ENCODE data around the gene FAM83D. TPM values are rescaled to one million over a fixed set of nuclear protein-coding genes. Genes with fewer than 3 reads are reported as not detected.
A peak's percentile ranks its signal among the peaks of the same experiment; 100 is the strongest.
"Not testable (repeated sequence)": the region's sequence is repeated elsewhere in the genome, so short reads cannot be mapped to it uniquely, and the experiment has no call there.

FAM83D gene
- total RNA-seq, 1 donor from 2014 or later = 0.53 TPM

GRCh38 chr20:38953630-38954340 lies 27.6 kb downstream of the FAM83D start:
- H3K4me1 ChIP-seq = no peaks in the 10 kb centered on the region
- no peak for TF ChIP-seq CTCF (IDR thresholded peaks at IDR 0.05)
- intact Hi-C loops (cut with DNase I) = no loop called here
- no peak for DNase-seq (ENCODE audit: low spot score in 2 of 2)
- H3K36me3 ChIP-seq = no peaks in the 10 kb centered on the region
- H3K9me3 ChIP-seq = no peaks in the 10 kb centered on the region
- H3K27ac ChIP-seq = no peak overlapping the region
- no peaks in the 10 kb centered on the region for H3K27me3 ChIP-seq
- no peak overlapping the region for H3K4me3 ChIP-seq

- H3K27ac ChIP-seq = no peak overlapping the region
- no peak for TF ChIP-seq CTCF (IDR thresholded peaks at IDR 0.05)
- H3K36me3 ChIP-seq = no peaks in the 10 kb centered on the region
- no peaks in the 10 kb centered on the region for H3K9me3 ChIP-seq
- peaks cover 4% of the 10 kb centered on the region in 2 donors for H3K4me1 ChIP-seq
- H3K4me3 ChIP-seq = no peak overlapping the region
- H3K27me3 ChIP-seq = no peaks in the 10 kb centered on the region
- no peak for DNase-seq (ENCODE audit: low spot score in 2 of 2)
- intact Hi-C loops (cut with DNase I) = no loop called here
Measured at GRCh38 chr20:38957235-38957876, 31.1 kb downstream of the FAM83D start.

GRCh38 chr20:38957915-38958485 lies 31.8 kb downstream of the FAM83D start:
- Histone ChIP-seq H3K9me3 (no peaks in the 10 kb centered on the region), H3K4me1 (peaks cover 6 to 9% of the 10 kb centered on the region in 2 donors), H3K36me3 (no peaks in the 10 kb centered on the region), H3K4me3 (no peak overlapping the region), H3K27me3 (no peaks in the 10 kb centered on the region), H3K27ac (no peak overlapping the region)
- intact Hi-C loops (cut with DNase I) = no loop called here
- no peak for DNase-seq (ENCODE audit: low spot score in 2 of 2)
- no peak for TF ChIP-seq CTCF (IDR thresholded peaks at IDR 0.05)

- H3K27ac ChIP-seq; intact Hi-C loops (cut with DNase I); H3K27me3 ChIP-seq; H3K4me3 ChIP-seq; H3K36me3 ChIP-seq; H3K9me3 ChIP-seq; DNase-seq (ENCODE audit: low spot score in 2 of 2): not testable (repeated sequence)
- H3K4me1 ChIP-seq = peaks cover 7 to 12% of the 10 kb centered on the region in 2 donors
Measured at GRCh38 chr20:38960187-38960687, 34.0 kb downstream of the FAM83D start.

- no peak for TF ChIP-seq CTCF (IDR thresholded peaks at IDR 0.05)
- DNase-seq (ENCODE audit: low spot score in 2 of 2) = no peak
- intact Hi-C loops (cut with DNase I) = loop anchor here (1.0 to 2.0 kb wide), 3 partner anchors 35 to 213 kb away; partner anchors contain the start of genes ACTR5 and FAM83D
- Histone ChIP-seq H3K4me1 (peaks cover 7 to 12% of the 10 kb centered on the region in 2 donors), H3K9me3 (no peaks in the 10 kb centered on the region), H3K36me3 (no peaks in the 10 kb centered on the region), H3K4me3 (peak overlapping the region; percentile 75 to 95), H3K27me3 (no peaks in the 10 kb centered on the region), H3K27ac (peak overlapping the region; percentile 58 to 93)
Measured at GRCh38 chr20:38961530-38962043, 35.4 kb downstream of the FAM83D start.

All from ascending aorta (tissue), 2 donors.